Esophagus squamous epithelium (tissue), 4 donors: ENCODE results near the gene CD55.

Experiments
- CTCF ChIP-seq, 6 experiments: fragments of 450-650 bp in 4 of 6; fragments of 200-600 bp in 2 of 6; sonication (generic) in 2 of 6; IDR thresholded peaks; one replicate each; pipeline ENCODE4 v1.5.1; 2016 to 2019; ENCODE audit warnings: antibody characterized with exemption in 6 of 6, mild to moderate bottlenecking in 4 of 6, moderate library complexity in 4 of 6
- POLR2A ChIP-seq, 4 donors: fragments of 450-650 bp; IDR thresholded peaks; one replicate each; pipeline ENCODE4 v1.6.1; 2017; ENCODE audit warnings: antibody characterized with exemption in 4 of 4, mild to moderate bottlenecking in 4 of 4, moderate library complexity in 3 of 4

DNA sequence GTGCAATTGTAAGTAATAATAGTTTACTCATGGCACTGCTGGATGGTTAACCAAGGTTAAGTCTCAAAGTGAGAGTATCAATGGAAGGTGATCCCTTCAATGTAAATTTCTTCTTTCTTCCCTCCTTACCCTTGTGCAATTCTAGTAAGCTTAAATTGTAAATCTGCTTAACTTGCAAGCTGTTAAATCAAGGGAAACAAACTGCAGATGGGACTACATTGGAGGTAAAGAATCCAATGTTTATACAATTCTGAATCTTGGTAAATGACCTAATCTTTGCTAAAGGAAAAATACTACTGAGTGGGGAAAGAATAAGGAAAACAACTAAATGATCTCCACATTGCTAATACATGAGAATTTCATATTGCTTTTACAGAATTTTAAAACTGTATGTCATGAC lies 6.7 kb upstream of the CD55 start:
- TF ChIP-seq POLR2A (IDR thresholded peaks at IDR 0.05) (no peak), CTCF (IDR thresholded peaks at IDR 0.05) (no peak)
